GM04504 (cell line): Measurements from ENCODE around the gene CADM2.
"Not testable (repeated sequence)": the region's sequence is repeated elsewhere in the genome, so short reads cannot be mapped to it uniquely, and the experiment has no call there.

Source experiments
- DNase-seq: peaks from one replicate; pipeline ENCODE4 v3.0.0-alpha.2; 2012; ENCODE audit warnings: low read depth

Gene CADM2

DNA sequence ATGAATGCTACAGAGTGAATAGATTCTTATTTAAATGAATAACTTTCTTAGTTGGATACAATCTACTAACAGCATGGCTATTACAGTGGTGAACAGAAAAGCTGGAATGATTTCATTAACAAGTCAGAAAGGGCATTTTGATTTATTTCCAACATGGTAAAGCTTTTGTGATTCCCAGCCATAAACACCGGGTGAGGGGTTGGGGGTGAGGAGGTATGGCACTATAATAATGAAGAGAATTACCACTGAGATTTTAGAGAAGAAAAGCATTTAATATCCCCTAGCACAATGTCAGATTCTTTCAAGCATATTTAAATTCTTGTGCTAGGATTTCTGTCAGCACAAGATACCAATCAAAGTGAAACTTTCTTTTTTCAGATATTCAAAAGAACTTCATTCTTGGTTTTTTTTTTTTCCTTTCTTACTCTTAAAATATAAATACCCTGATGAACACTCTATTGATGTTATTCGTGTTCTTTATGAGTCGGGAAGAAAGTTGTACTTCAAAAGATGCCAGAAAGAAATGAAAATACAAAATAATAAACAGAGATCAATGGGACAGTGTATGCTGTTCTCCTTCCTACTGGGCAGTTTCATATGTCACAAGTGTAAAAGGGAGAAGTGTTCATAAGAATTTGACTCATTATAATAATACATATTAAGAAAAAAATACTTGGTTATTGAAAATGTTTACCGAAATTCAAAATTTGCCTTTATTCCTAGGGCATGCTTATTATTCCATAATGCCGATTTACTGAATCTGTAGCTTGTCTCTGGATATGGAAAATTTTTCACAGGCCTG is 522.8 kb downstream of the CADM2 start:
- no peak for DNase-seq

DNA sequence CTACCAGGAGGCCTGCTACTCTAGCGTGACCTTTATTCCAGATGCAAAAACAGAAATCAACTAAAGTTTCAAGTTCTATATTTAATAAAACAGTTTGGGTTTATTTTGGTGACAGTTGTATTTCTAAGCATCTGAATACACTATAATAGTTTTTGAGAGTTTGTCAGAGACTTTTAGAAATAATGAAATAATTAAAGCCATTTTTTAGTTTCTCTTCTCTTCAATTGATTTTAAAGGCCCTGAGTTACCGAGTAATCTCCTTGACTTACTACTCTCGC is 523.4 kb downstream of the CADM2 start:
- DNase-seq: no peak

DNA sequence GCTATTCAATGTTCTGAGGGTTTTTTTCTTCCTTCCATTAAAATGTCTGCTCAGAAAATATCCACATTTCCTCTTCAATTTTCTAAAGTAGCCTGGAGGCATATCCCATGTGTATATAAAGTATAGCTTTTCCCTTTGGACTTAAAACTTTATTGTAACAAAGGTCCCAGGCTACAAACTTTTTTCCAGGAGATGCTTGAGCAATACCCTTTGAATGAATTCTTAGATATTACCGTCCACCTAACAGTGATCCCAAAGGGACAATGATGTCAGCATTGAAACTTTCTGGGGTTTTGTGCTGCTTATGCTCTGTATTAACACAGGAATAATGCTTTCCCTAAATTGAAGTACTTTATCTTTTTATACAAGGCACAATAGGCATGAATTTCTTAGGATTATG is 525.2 kb downstream of the CADM2 start:
- no peak for DNase-seq

DNA sequence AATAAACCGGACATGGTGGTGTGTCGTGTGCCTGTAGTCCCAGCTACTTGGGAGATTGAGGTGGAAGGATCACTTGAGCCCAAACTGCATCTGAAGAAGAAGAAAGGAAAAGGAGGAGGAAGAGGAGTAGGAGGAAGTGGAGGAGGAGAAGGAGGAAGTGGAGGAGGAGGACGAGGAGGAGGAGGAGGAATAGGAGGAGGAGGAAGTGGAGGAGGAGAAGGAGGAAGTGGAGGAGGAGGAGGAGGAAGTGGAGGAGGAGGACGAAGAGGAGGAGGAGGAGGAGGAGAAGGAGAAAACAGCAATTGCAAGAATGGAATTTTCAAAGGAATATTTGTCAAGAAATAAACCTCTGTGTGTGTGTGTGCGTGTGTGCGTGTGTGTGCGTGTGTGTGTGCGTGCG is 528.6 kb downstream of the CADM2 start:
- no peak for DNase-seq

DNA sequence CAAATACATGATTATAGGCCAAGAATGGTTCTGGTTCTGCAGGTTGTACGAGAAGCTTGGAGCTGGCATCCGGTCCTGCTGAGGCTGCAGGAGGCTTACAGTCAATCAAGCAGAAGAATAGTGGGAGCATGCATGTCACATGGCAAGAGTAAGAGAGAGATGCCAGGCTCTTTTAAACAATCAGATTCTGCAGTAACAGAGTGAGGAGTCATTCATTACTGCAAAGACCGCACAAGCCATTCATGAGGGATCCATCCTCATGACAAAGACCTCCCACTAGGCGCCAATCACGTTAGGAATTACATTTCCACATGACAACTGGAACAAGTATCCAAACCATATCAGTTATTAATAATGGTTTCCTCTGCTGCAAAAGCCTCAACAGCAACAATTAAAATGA is 536.8 kb downstream of the CADM2 start:
- DNase-seq: no peak

DNA sequence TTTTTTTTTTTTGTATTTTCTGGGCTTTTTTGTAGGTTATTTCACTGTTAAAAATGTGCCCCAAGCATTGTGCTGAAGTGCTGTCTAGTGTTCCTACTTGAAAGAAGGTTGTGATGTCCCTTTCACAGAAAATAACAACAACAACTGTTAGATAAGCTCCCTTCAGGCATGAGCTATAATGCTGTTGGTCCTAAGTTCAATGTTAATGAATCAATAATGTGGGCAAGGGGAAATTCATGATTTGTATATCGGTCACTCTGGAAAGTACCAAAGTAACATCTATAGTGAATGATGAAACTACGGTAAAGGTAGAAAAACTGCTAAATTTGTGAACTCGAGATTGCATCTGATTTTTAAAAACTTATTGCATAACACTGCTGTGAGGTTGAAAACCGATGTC is 539.4 kb downstream of the CADM2 start:
- DNase-seq: no peak

DNA sequence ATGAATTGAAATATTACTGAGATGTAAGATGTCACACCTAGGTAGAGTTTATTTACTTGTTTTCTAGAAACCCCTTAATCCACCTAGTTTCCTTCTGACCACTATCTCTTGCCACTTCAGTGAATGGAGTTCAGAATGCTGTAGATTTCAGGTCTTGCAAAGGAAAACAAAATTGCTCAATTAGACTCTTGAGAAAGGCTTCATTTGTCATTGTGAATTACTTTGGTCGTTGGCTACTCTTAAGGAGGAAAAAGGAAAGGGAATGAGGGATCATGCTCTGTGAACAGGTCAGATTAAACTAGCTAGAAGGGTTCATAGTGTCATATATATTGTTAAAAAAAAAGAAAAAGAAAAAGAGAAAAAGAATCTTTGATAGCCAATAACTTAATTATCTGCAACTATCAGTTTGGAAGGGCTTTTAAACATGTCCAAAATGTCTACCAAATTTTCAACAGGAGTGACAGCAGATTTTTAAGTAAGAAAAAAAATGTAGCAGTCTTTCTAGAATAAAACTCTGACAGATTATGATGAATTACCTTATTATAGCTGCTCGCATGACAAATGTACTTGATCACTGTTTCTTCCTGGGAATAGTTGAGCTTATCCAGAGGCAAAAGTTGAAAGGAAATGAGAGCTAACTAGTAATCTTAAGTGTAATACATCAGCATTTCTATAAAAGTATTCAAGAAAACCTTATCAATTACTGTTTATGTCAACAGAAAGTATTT is 543.5 kb downstream of the CADM2 start:
- no peak for DNase-seq

DNA sequence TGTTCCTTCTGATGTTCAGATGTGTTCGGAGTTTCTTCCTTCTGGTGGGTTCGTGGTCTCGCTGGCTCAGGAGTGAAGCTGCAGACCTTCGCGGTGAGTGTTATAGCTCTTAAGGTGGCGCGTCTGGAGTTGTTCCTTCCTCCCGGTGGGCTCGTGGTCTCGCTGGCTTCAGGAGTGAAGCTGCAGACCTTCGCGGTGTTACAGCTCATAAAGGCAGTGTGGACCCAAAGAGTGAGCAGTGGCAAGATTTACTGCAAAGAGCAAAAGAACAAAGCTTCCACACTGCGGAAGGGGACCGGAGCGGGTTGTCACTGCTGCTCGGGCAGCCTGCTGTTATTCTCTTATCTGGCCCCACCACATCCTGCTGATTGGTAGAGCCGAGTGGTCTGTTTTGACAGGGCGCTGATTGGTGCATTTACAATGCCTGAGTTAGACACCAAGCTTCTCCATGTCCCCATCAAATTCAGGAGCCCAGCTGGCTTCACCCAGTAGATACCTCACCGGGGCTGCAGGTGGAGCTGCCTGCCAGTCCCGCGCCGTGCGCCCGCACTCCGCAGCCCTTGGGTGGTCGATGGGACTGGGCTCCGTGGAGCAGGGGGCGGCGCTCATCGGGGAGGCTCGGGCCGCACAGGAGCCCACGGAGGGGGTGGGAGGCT is 545.5 kb downstream of the CADM2 start:
- not testable (repeated sequence) for DNase-seq

DNA sequence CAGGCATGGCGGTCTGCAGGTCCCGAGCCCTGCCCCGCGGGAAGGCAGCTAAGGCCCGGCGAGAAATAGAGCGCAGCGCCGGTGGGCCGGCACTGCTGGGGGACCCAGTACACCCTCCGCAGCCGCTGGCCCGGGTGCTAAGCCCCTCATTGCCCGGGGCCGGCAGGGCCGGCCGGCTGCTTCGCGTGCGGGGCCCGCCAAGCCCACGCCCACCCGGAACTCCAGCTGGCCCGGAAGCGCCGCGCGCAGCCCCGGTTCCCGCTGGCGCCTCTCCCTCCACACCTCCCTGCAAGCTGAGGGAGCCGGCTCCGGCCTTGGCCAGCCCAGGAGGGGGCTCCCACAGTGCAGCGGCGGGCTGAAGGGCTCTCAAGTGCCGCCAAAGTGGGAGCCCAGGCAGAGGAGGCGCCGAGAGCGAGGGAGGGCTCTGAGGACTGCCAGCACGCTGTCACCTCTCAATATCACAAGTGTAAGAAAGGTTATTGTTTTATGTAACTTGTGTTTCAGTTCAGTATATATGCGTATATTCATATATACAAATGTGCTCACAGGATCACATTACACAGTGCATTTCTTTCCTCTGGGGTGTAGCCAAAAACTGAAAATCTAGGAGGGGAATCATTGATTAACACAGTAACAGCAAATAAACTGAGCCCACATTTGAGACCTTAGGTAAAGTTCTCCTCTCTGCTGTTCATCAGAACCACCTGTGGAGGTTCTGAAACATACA is 546.2 kb downstream of the CADM2 start:
- not testable (repeated sequence) for DNase-seq

DNA sequence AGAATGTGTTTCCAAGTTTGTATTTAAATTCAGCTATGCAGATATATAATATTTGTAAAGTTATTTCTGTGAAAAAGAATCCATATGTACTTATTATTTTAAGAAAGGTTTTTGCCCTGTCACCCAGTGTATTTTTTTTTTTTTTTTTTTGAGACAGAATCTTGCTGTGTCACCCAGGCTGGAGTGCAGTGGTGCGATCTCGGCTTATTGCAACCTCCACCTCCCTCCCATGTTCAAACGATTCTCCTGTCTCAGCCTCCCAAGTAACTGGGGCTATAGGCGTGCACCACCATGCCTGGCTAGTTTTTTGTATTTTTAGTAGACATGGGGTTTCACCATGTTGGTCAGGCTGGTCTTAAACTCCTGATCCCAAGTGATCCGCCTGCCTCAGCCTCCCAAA is 548.3 kb downstream of the CADM2 start:
- not testable (repeated sequence) for DNase-seq

DNA sequence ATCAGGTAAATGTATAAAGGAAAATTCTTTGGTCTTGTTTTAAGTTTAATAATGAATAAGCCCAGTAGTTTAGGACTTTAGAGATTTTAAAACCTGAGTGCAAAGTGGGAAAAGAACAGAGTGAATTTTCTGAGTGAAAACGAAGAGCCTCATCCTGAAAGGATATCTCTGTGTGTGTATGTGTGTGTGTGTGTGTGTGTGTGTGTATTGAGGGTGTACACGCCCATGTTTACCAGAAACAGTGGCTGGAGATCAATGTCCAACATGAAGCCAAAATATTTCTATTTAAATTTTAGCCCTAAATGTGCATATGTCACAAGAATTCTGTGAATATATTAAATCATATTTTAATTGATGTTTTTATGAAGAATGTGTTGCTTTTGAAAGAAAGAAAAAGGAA is 549.9 kb downstream of the CADM2 start:
- DNase-seq: no peak

DNA sequence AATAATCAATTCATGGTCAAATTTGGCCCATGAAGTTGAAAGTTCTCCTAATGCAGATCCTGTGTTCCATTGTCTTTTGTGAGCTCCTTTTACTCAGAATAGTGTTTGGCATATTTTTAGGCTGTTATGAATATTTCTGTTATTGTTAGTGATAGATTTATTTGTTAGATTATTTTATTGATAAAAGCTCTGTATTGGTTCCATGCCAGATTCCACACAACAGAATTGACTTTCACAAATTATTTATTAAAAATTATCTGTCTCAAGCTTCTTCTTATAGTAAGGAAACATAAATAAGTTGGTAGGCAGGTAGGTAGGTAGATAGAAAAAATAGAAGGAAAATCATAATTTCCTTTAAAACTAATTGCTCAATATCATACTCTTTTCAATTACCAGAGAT is 557.4 kb downstream of the CADM2 start:
- DNase-seq: no peak

DNA sequence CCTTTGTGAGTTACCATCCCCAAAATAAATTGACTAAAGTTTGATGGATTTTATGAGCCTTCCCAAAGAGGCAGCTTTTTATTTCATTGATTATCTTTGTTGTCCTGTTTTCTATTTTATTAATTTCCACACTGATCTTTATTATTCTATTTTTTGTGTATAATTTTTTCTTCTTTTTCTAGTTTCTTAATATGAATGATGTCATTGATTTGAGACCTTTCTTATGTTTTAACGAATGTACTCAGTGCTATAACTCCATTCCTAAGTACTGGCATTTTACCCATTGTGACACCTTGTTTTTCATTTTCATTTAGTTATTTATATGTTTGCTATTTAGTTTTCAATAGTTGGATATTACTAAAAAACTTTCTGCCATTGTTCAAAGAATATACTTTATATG is 565.3 kb downstream of the CADM2 start:
- no peak for DNase-seq

DNA sequence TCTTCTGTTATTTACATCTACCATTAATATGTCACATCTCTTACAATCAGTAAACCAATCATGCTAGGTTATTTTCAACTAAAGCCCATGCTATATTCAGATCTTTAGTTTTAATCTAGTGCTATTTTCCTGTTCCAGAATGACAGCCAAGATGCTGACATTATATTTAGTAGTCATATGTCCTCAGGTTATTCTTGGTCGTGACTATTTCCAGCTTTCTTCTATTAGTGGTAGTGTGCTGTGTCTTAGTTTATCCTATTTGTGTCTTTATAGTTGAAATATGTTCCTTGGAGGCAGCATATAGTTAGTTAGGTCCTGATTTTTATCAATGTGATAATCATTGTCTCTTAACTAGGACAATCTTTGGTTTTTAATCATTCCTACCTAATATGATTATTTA is 566.5 kb downstream of the CADM2 start:
- no peak for DNase-seq

DNA sequence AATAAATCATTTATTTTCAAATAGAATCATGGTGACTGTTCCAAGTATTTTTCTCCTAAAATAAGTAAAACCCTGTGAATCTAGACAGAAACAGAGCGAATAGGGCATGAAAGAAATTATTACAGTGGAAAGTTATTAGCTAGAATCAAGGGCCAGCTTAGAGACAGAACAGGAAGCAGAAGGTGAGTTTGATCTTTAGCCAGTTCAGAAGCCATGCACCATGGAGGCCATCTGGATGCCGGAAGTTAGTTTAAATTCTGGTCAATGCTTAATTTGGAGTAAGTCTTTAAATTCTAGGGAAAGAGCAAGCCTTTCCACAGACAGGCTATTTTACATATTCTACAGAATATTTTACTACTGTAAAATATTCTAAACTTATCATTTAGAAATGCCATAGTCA is 574.8 kb downstream of the CADM2 start:
- DNase-seq: no peak

DNA sequence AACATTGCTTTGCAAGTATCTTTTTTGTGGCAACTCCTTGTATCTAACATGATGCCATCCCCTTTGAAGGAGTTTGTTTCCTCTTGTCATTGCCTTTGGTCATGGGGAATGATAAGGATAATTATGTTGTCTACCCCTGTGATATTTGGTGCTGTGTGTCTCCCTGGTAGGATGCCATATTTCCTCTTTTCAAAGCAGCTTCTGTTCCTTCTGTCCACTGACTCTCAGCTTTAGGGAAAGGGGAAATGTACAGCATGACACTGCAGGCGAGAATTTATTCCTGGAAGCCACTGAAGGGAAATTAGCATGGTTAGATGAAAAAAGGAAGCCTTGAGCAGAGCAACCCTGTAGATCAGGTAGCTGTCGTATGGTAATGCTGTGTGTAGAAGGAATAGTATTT is 576.7 kb downstream of the CADM2 start:
- no peak for DNase-seq

DNA sequence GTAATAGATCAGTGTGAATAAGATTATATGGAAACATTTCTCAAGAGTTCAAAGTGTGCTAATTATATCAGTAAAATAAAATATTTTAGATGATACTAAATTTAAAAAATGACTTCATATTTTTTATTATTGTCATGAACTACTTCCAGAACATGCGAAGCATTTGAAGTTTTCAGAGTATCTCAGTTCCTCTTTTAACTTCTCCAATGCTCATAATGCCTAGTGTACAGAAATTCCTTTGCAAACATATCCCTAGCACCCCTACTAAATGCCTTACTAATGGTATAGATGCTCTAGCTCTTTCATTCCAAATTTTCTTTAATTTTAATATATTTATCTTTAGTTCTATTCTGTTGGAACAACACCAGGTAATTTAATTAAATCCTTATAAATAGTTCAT is 580.4 kb downstream of the CADM2 start:
- no peak for DNase-seq

DNA sequence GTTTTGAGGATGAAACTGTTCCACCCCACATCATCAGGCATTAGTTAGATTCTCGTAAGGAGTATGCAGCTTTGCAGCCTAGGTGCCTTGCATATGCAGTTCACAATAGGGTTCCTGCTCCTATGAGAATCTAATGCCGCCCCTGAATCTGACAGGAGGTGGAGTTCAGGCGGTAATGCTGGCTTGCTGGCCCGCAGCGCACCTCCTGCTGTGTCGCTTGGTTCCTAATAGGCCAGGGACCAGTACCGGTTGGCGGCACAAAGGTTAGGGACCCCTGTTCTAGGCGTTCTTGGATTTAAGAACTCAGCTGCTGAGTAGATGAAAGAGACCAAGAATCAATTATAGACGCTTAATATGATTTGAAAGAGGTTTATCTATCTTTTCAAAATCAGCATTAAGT is 595.4 kb downstream of the CADM2 start:
- no peak for DNase-seq

DNA sequence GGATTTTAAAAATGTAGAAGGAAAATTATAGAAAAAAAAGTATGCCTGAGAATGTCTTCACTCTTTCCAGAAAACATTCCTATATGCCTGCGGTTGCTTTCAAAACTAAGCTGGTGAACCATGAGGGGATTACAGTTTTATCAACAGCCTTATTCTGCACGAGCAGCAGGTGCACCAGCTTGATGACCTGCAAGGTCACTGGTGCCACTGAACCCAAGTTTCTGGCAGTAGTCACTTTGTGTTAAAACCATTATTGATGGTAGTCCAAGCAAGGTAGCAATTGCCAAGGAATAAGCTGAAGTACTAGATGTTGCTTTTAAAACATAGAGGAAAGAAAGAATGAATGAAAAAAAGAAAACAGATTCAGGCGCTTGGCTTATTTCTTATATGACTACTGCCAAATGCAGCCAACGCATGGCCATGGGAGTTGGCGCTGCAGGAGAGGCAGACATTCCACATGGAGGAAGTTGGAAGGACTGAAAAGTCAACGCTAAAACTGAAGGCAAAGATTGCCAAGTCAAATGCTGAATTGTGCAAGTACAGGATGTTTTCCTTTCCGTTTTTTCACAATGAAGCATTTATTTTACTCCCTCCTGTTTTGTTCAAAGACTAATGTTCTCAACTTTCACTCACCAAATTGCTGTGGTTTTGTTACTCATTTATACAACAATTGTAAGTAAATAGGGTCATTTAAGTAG is 601.4 kb downstream of the CADM2 start:
- DNase-seq: no peak

DNA sequence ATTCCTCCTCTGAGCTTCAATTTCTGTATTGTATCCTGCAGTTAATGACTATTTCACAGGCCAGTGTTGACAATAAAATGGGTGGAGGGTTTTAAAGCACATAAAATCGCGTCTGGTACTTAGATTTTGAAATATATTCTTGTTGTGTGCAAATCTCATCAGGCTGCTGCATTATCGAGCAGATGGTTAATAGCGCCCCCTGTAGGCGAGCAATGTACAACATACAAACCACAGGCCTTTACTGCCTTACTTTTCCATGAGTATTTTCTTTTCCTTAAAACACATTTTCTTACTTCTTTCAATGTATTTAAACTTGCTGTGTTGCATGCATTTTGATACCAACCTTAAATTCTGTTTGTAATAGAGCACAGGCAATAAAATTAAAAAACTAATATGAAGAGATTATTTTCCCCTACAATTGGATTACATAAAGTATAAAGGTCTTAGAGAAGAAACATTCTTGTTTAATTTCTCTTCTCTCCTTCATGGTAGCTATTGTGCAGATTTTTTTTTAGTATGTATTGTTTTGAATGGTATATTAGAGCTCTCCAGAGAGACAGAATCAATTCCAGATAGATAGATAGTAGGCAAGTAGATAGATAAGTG is 608.4 kb downstream of the CADM2 start:
- DNase-seq: no peak

DNA sequence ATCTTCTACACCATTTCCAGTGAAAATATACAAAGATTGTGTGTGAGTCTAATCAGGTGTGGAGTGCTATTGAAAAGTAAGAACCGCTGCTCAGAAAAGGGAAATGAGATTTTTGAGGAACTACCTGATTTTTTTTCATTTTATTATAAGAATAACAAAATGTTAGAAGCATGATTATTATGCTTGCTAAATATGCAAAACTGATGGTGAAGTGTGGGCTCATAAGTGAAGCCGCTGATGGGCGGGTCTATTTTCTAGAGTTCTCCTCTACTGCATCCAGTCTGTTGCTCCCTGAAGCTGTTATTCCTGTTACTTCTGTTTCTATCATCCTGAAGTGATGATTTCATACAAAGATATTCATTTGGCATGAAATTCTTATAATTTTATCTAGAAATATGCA is 612.0 kb downstream of the CADM2 start:
- no peak for DNase-seq

DNA sequence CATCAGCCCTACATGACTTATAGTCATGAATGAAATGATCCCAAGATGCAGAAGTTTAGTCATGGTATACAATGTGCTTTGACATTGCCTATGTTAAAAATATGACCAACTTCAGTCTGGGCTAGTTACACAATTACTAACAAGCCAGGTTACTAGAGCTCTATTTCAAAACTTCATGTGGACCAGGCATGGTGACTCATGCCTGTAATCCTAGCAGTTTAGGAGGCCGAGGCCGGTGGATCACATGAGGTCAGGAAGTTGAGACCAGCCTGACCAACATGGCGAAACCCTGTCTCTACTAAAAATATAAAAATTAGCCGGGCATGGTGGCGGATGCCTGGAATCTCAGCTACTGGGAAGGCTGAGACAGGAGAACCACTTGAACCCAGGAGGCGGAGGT is 613.0 kb downstream of the CADM2 start:
- DNase-seq: no peak
